Hepatocyte (in vitro differentiated cells): ENCODE measurements around the gene B3GAT1.

Experiments used
- EZH2 ChIP-seq: fragments of 200-600 bp; sonication (generic); IDR thresholded peaks from 2 replicates; pipeline ENCODE4 v1.6.1; 2016; ENCODE audit warnings: antibody characterized with exemption, mild to moderate bottlenecking, borderline replicate concordance
- TF ChIP-seq, protein P1 (sequence below): fragments of 200-600 bp; sonication (generic); IDR thresholded peaks from 2 replicates; pipeline ENCODE4 v1.5.1; 2016; ENCODE audit warnings: antibody characterized with exemption, mild to moderate bottlenecking; ENCODE audit not compliant: poor library complexity

DNA sequence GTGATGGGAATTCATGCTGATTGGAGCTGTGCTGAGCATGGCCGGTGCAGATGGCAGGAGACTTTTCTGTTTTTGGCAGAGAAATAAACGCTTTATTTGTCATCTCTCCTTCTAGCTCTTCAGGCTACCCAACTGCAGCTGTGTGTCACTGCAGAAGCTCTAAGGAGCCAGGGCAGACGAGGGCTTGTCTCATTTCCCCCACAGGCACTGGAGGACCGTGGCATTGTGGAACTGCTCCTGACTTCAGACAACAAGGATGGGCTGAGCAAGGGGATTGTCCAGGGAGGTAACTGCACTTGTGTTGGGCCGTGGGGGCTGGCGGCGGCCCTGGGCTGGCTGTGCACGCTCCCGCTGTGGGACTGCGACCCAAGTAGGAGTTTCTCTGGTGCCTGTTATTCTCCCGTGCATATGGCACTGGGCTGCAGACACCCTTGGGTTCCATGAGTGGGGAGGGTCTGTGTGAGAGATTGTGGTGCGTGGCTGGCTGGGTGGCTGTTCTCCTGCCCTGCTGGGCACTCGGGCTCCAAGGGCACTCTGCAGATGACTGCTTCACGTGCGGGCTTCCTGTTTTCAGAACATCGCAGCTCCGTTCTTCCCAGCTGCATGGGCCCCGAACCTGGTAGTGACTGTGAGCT, 53.1 kb downstream of the B3GAT1 start:
- no peak for TF ChIP-seq EZH2
- TF ChIP-seq, protein P1, sequence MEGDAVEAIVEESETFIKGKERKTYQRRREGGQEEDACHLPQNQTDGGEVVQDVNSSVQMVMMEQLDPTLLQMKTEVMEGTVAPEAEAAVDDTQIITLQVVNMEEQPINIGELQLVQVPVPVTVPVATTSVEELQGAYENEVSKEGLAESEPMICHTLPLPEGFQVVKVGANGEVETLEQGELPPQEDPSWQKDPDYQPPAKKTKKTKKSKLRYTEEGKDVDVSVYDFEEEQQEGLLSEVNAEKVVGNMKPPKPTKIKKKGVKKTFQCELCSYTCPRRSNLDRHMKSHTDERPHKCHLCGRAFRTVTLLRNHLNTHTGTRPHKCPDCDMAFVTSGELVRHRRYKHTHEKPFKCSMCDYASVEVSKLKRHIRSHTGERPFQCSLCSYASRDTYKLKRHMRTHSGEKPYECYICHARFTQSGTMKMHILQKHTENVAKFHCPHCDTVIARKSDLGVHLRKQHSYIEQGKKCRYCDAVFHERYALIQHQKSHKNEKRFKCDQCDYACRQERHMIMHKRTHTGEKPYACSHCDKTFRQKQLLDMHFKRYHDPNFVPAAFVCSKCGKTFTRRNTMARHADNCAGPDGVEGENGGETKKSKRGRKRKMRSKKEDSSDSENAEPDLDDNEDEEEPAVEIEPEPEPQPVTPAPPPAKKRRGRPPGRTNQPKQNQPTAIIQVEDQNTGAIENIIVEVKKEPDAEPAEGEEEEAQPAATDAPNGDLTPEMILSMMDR = no peak
